HepG2 (cell line): Measurements from ENCODE around the gene ZNF736.

ENCODE experiments used
- CTCF ChIP-seq: sonication (generic); formaldehyde crosslinking; IDR thresholded peaks from 2 replicates; pipeline ENCODE4 v1.5.0; 2020; ENCODE audit warnings: mild to moderate bottlenecking, missing genetic modification reagents, moderate library complexity
- ETV5 ChIP-seq: IDR thresholded peaks from 2 replicates; pipeline ENCODE4 v1.6.1; 2018; ENCODE audit warnings: missing biosample characterization, missing genetic modification reagents, inconsistent platforms, borderline replicate concordance
- MYC ChIP-seq: sonication (generic); formaldehyde crosslinking; IDR thresholded peaks from 2 replicates; pipeline ENCODE4 v1.9.0; 2021; ENCODE audit warnings: missing genetic modification reagents, borderline replicate concordance
- REST ChIP-seq, 2 experiments: IDR thresholded peaks; 2 replicates each; pipeline ENCODE4 v1.6.1; 2011 to 2012; ENCODE audit warnings: low read length in 2 of 2, borderline replicate concordance in 1 of 2, low read depth in 1 of 2, mild to moderate bottlenecking in 1 of 2, moderate library complexity in 1 of 2
- SYNCRIP ChIP-seq: fragments of 200-400 bp; formaldehyde crosslinking; IDR thresholded peaks from 2 replicates; pipeline ENCODE4 v1.6.1; 2018; ENCODE audit warnings: mild to moderate bottlenecking, low read depth, low read length; ENCODE audit not compliant: insufficient read depth
- TAF1 ChIP-seq: sonication (generic); formaldehyde crosslinking; IDR thresholded peaks from 2 replicates; pipeline ENCODE4 v1.4.0; 2020; ENCODE audit warnings: missing genetic modification reagents
- U2AF1 ChIP-seq: fragments of 200-400 bp; formaldehyde crosslinking; optimal IDR thresholded peaks from 2 replicates; pipeline ENCODE3; 2017; ENCODE audit warnings: mild to moderate bottlenecking, low read depth, low read length
- ZFP41 ChIP-seq: sonication (generic); formaldehyde crosslinking; IDR thresholded peaks from 2 replicates; pipeline ENCODE4 v1.4.0; 2020; ENCODE audit warnings: mild to moderate bottlenecking, missing genetic modification reagents, borderline replicate concordance
- ZNF138 ChIP-seq: sonication (generic); formaldehyde crosslinking; IDR thresholded peaks from 2 replicates; pipeline ENCODE4 v1.5.0; 2020; ENCODE audit warnings: mild to moderate bottlenecking, low read depth, missing genetic modification reagents
- ZNF17 ChIP-seq: sonication (generic); formaldehyde crosslinking; IDR thresholded peaks from 2 replicates; pipeline ENCODE4 v1.5.0; 2020; ENCODE audit warnings: mild to moderate bottlenecking, missing genetic modification reagents
- ZNF782 ChIP-seq: sonication (generic); formaldehyde crosslinking; IDR thresholded peaks from 2 replicates; pipeline ENCODE4 v1.4.0; 2020; ENCODE audit warnings: missing genetic modification reagents, mild to moderate bottlenecking, borderline replicate concordance
- TF ChIP-seq, protein P1 (sequence below): sonication (generic); formaldehyde crosslinking; IDR thresholded peaks from 2 replicates; pipeline ENCODE4 v1.8.0; 2022; ENCODE audit warnings: missing genetic modification reagents, mild to moderate bottlenecking, moderate library complexity, borderline replicate concordance

- TF ChIP-seq ZNF782 (no peak), ZNF138 (CRISPR knock-in tag) (no peak), U2AF1 (no peak), CTCF (CRISPR knock-in tag) (no peak), ZNF17 (CRISPR knock-in tag) (no peak), ETV5 (CRISPR knock-in tag) (no peak), TAF1 (no peak), REST (IDR thresholded peaks at IDR 0.05; ENCODE audit: borderline replicate concordance in 1 of 2, low read depth in 1 of 2, low read length in 2 of 2) (no peak), SYNCRIP (no peak), ZFP41 (CRISPR knock-in tag) (no peak), MYC (CRISPR knock-in tag) (no peak)
- TF ChIP-seq, protein P1, sequence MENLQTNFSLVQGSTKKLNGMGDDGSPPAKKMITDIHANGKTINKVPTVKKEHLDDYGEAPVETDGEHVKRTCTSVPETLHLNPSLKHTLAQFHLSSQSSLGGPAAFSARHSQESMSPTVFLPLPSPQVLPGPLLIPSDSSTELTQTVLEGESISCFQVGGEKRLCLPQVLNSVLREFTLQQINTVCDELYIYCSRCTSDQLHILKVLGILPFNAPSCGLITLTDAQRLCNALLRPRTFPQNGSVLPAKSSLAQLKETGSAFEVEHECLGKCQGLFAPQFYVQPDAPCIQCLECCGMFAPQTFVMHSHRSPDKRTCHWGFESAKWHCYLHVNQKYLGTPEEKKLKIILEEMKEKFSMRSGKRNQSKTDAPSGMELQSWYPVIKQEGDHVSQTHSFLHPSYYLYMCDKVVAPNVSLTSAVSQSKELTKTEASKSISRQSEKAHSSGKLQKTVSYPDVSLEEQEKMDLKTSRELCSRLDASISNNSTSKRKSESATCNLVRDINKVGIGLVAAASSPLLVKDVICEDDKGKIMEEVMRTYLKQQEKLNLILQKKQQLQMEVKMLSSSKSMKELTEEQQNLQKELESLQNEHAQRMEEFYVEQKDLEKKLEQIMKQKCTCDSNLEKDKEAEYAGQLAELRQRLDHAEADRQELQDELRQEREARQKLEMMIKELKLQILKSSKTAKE (CRISPR knock-in tag): no peak
Measured at GRCh38 chr7:64359543-64359942, 45.8 kb downstream of the ZNF736 start.
